Measurements from ENCODE around the gene METTL25B.
A peak's percentile ranks its signal among the peaks of the same experiment; 100 is the strongest.

Gene METTL25B

GRCh38 chr1:156703336-156703735 lies 24.9 kb upstream of the METTL25B start:
- DNase-seq: no peak

- DNase-seq: no peak
Observed at GRCh38 chr1:156703741-156704140, 24.5 kb upstream of the METTL25B start.

DNA sequence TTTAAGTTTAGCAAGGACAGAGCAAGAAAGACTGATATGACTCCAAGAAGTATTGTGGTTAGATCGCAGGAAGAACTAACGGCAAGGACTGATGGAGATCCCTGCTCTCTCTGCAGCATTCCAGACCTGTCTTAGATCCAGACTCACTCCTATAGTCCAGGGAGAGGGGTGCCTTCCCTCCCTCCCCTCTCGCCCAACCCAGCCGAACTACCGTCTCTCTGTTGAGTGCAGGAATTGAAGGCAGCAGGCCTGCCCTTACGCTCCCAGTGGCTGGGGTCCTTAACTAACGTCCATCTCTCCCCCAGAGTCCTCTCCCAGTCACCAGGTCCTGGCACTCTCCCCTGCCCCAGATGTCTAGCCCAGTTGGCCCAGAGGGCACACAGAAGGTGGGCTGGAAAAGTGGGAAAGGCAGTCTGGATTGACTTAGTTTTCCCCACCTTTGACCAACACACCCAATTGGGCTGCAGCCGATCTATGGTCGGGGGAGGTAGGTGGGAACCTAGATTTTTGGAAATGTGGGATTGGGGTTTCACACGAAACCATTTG lies 24.0 kb upstream of the METTL25B start:
- no peak for DNase-seq

DNA sequence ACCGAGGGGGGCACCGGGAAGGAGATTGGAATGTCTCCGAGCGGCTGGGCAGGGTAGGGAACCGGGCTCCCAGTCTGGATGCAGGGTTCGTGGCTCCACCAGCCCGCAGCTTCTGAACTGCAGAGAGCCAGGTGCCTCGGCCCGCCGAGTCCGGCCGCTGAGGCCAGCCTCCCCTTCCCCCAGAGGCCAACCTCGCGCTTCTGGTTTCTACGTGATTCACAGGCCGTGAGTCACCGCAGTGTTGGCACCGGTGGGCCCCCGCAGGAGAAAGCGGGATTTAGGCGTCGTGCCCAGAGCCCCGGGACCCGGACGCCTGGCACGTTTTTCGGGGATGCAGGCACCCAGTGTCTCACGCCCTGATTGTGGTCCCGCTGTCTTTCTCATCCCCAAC lies 23.3 kb upstream of the METTL25B start:
- DNase-seq: peak; percentile 40

DNA sequence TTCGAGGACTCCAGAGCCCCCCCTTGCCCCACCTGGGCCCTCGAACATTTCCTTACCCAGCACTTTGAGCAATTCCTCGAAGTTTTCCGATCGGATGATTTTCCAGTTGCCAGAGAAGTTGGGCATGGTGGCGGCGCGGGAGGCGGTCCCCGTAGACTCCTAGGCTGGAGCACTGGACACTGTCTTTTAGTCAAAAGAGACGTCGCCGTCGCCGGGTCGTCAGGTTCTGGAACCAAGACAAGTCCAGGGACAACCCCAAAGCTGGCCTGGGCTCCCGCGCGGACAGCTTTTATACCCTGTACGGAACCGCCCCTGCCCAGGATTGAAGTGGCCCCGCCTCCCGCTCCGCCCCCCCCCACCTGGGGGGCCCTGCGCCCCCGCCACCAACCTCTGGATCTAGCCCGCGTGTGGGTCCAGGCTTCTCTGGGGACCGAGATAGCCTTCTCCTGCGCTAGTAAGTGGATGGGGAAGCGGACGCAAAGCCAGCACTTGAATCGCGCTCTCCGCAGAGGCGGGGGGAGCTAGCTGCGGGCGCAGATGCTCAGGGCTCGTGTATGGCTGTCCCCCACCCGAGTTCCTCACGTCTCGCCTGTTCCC lies 22.9 kb upstream of the METTL25B start, which contains the start of gene CRABP2:
Gene CRABP2, minus strand, starts transcription at position 263 of the 597 bp plus-strand sequence. Its CDS starts 137 bp downstream, at position 126.
- DNase-seq: peak in 1 of 2 donors; percentile 28

DNA sequence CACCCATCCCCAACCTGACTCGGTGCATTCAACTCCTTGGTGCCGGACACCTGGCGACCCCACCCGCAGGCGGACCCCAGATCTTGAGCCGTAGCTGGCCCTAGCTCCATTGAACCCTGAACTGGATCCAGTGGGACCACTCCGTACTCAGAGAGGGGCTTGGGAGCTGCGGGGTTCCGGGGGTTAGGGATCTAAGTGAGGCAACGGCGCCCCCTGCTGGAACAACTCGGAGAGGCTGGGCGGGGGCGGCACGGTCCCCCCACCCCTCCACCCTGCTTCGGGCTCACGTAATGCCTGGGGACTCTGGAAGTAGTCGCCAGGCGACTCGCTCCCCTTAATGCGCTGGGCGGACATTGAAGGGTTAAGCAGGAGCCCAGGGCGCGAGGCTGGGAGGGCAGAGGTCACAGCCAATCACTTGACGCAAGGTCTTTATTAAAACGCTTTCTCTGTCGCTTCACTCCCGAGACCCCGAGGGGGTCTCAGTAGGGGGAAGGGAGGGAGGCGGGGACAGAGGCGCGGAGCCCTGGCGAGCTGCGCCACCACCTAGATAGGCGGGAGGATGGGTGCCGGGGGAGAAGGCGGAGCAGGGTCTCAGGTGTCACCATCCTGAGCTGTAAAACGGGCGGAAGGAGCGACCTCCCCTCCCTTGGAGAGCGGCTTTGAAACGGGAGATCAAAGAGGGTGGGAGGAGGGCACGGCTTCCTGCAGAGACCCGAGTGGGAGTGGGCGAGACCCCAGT lies 22.2 kb upstream of the METTL25B start:
- peak; percentile 70 to 73 for DNase-seq

DNA sequence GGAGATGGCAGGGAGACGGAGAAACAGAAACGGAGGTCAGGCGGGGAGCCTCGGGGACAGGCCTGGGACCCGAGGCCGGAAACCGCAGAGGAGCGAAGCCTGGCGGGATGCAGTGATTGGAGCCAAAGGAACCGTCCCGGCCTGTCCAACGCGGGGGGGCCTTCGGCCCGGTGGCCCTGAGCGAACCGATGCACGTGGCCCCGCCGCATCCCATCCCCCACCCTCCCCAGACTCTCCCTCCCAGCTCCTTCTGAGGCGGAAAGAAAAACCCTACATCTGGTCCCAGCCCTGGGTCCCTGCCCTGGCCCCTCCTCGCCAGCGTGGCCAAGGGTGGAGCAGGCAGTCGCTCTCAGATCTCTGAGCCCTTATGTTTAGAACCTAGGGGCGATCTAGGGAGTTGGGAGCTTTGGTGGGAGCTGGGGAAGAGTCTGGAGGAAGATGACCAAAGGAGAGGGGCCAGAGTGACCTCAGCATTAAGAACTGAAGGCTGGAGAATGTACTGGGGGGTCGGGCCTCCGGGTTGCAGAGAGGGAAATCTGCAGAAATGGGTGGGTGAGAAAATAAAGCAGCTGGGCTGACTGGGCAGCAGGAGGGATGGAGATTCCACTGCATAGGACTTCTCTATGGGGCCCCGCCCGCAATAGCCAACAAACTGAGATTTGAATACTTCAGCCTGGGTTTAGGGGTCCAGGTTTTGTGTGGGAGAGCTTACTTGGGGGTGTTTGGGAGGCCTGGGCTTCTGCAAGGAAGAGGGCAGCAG lies 21.4 kb upstream of the METTL25B start:
- DNase-seq: peak in 1 of 2 donors; percentile 28

DNA sequence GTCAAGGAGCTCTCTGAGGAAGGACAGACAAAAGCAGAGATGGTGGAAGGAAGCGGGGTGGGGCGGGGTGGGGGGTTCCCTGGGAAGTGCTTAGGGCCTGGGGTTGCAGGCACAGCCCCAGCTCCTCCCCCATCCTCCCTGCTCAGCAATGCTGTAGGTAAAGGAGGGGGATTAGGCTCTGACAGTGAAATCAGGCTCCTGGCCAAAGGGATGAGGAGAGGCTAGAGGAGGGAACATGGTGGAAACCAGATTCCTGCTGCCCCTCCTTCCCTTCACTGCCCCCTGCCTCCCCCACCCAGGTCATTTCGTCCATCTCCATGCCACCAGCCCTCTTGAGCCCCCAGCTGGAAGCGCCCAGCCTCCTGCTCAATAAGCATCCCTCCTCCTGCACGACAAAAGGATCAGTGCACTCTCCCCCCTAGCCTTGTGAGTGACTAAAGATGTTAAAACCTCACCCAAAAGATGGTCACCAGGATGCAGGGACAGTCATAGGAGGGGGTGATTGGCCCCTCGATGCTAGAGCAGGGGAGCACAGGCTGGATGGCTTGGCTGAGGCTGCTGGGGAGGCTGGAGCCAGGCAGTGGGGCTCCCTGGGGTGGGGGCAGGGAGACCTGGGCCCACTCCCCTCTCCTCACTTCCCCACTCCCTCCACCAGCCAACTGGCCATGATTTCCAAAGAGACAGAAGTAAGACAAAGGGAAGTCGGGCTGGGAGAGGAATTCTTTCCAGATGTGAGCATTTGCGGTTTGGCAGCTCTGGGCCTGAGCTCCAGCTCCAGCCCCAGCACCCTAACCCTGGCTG lies 20.7 kb upstream of the METTL25B start:
- DNase-seq: no peak

- DNase-seq: no peak
Observed at GRCh38 chr1:156708218-156708661, 20.0 kb upstream of the METTL25B start.

- DNase-seq: no peak
Observed at GRCh38 chr1:156709031-156709430, 19.2 kb upstream of the METTL25B start.

DNA sequence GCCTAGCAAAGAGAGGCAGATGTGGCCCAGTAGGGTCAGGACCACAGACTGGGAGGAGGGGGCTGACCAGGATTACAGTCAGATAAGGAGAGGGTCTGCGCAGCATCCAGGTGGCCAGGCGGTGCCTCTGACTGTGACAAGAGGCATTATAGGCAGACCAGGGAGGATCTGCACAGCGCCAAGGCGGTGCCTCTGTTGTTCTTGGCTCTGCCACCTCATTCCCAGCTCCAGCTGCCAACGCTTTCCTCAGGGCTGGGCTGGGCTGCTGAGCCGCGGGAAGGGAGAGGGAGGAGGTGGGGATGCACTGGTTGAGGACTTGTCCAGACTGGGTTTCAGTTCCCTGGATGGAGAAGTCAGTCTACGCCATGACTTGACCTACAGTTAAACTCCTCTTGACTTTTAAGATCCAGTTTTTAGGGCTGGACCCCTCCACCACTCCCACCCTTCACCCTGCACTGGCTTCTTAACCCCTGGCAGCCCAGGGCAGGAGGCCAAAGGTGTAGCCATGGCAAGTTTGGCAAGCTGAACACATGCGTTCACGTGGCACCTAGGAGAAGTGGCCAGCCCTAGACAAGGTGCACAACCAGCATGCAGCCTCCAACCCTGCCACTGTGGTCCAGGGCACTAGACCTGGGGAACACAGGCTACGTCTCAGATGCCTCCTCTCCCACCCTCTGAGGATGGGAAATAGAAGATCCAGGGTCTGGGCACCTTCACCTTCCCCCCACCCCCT lies 18.3 kb upstream of the METTL25B start:
- no peak for DNase-seq

GRCh38 chr1:156711011-156711817 lies 17.1 kb upstream of the METTL25B start:
- DNase-seq: no peak

DNA sequence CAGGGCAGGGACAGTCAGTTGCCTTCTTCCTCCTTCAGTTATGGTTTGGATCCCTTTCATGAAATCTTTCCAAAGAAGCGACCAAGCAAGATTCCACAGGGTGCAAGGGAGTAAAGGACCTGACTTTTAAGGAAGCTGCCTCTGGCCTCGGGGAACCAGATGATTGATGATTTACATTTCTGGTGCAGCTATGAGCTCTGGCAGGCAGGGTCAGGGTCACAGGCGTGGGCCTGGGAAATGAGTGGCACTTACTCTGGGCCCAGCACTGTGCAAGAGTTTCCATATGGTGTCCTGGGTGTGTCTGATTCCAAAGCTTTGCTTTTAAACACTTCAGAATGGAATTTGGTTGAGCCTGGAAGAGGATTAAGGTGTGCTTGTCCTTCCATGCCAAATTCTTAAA lies 15.6 kb upstream of the METTL25B start:
- no peak for DNase-seq

- DNase-seq: no peak
Observed at GRCh38 chr1:156714830-156715229, 13.4 kb upstream of the METTL25B start.

GRCh38 chr1:156717351-156717750 lies 10.9 kb upstream of the METTL25B start:
- no peak for DNase-seq

DNA sequence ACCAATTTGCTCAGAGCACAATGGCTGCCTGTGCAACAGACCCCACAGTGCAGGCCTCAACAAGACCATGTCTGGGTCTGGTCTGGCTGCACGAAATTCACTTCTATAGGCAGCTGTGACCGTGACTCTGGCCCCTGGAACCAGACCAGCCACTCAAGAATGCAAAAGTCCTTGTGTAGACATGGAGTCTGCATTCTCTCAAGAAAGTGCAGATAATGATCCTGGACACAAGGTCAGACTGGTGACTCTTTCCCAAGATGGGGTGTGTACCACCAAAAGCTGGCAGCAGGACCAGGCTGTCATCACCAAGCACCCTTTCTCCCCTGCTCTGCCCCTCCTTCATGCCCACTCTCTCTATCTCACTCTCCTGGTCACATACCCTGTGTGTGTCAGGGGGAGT lies 7.1 kb upstream of the METTL25B start:
- no peak for DNase-seq

DNA sequence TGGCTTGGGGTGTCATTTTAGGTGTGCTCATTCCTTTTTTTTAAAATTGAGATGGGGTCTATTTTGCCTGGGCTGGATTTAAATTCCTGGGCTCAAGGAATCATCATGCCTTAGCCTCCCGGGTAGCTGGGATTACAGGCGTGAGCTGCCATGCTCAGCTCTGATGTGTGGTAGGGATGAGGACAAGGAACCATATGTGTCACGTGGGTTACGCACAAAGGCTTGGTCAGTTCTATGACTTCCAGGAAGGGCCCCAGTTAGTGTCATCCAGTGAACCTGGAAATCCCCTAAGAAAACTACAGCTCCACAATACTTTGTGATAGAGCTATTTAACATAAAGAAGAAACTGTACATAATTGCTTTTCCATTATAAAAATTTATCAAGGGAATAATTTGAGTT lies 6.7 kb upstream of the METTL25B start:
- DNase-seq: no peak

DNA sequence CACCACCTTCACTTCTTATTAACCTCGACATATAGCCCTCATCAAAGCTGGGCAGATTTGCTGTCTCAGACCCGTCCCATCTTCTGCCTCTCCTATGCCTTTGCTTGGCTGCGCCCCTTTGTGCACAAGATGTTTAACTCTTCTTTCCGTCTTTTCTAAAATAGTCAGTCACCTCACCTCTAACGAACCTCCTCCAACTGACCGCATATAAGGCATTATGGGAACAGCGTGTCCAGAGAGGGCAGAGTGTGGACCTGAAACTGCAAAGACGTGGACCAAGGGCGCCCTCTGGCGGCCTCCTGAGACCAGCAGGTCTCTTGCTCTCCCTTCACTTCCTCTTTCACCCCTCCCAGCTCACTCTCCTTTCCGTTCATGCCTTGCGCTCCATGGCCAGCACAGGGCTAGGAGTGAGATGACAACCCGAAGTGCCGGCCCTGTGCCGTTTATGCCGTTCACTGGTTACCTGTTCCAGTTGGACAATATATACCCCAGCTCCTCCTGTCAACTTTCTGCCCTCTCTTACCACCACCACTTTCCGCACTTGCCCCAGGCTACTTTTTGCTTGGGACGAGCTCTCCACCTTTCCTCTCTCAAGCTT lies 2.5 kb upstream of the METTL25B start:
- DNase-seq: peak; percentile 73 to 75

- peak; percentile 50 to 59 for DNase-seq
Observed at GRCh38 chr1:156726549-156727226, 1.6 kb upstream of the METTL25B start.

GRCh38 chr1:156727492-156727891 lies 777 bp upstream of the METTL25B start:
- no peak for DNase-seq

Measured in activated CD4-positive, alpha-beta T cell treated with anti-CD3 and anti-CD28 coated beads for 4 hours (primary cell).